Measurements from ENCODE around the gene BCAS4.

GRCh38 chr20:50774515-50774914, 20.3 kb upstream of the BCAS4 start:
- TF ChIP-seq CTCF (IDR thresholded peaks at IDR 0.05) (no peak), POLR2A (IDR thresholded peaks at IDR 0.05) (no peak)

Data from right lobe of liver (tissue), 4 donors.